Measurements from ENCODE around the gene RHOXF2B. TPM values are rescaled to one million over a fixed set of nuclear protein-coding genes. Genes with fewer than 3 reads are reported as not detected.

RHOXF2B gene
- not detected in 2 replicates for total RNA-seq

DNA sequence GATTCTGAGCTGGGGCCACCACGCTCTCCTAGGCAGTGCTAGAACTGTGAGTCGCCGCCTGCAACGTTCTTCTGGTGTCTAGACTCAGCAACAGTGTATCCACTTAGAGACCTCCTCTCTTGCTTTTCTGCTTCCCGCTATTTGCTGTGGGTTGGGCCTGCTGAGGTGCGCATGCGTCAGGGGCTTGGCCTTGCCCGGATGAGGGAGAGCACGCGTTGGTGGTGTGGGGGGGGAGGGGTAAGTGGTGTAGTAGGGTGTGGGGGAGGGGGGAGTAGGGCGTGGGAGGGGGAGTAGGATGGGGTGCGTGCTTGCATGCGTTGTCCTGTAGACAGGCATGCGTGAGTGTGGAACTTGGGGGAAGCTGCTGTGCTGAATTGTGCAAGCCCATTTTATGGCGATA lies at the start of gene RHOXF2B:
Gene RHOXF2B (minus strand): TSS at position 101 of the 400 bp plus-strand sequence. CDS start 138 bp downstream, outside the sequence.

DNA sequence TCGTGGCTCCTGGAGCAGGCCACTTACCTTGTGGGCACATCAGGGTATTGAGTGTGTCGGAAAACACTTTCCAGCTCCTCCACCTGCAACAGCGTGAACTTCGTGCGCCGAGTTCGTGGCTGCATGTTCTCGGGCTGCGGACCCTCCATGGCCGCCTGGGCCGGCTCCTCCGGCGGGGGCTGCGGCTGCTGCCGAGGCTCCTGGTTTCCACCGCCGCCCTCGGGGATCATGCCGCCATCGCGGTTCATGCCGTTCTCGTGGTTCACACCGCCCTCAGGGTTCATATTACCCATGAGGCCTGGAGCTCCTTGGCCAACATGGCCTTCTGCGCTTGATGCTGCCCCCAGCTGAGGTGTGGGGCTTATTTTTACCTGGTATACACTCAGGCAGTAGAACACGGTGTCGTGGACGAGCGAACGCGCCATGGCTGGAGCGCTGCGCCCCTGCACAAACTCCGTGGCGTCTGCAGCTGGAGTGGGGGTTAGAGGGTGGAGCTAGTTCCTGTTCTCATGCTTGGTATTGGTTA lies 38.0 kb upstream of the RHOXF2B start, which contains the start of gene RHOXF1:
Gene RHOXF1 (minus strand): TSS at position 476 of the 526 bp plus-strand sequence. CDS start 51 bp downstream, at position 425.

Other genes with a start within 250 kb of the RHOXF2B start
- 0.85 and 1.5 TPM in 2 replicates for gene UPF3B, start 224.7 kb downstream of the RHOXF2B start, total RNA-seq
- gene RNF113A, start 206.0 kb downstream of the RHOXF2B start, total RNA-seq, result 20.1 and 24.2 TPM in 2 replicates
- 56.7 and 58.7 TPM in 2 replicates for gene NDUFA1, start 205.9 kb downstream of the RHOXF2B start, total RNA-seq
- gene AKAP14, start 181.8 kb downstream of the RHOXF2B start, total RNA-seq, result not detected in 2 replicates
- gene NKAP, start 133.9 kb downstream of the RHOXF2B start, total RNA-seq, result 3.9 and 4.4 TPM in 2 replicates
- not detected in 2 replicates for gene RHOXF1, start 38.2 kb upstream of the RHOXF2B start, total RNA-seq
- gene RHOXF2, start 80.9 kb upstream of the RHOXF2B start, total RNA-seq, result not detected in 2 replicates
- gene ZBTB33, start 173.1 kb upstream of the RHOXF2B start, total RNA-seq, result 9.6 and 10.2 TPM in 2 replicates
- gene TMEM255A, start 233.8 kb upstream of the RHOXF2B start, total RNA-seq, result under 0.01 TPM in 1 of 2 replicates, not detected in the other